SK-N-SH treated with all-trans-retinoic acid at 6 μM for 48 hours (cell line): ENCODE results near the gene PAPPA.

ENCODE experiments used
- PPARA ChIP-seq: fragments of 250-450 bp; sonication (Bioruptor Pico); IDR thresholded peaks from 2 replicates; pipeline ENCODE4 v1.5.0; 2020; ENCODE audit warnings: mild to moderate bottlenecking, borderline replicate concordance
- TOX ChIP-seq: fragments of 250-450 bp; sonication (Bioruptor Pico); IDR thresholded peaks from 2 replicates; pipeline ENCODE4 v1.8.0; 2021; ENCODE audit warnings: mild to moderate bottlenecking, moderate library complexity, borderline replicate concordance
- ZC3H10 ChIP-seq: fragments of 250-450 bp; sonication (Bioruptor Pico); IDR thresholded peaks from 2 replicates; pipeline ENCODE4 v1.5.1; 2021; ENCODE audit warnings: mild to moderate bottlenecking, moderate library complexity
- ZFP3 ChIP-seq: fragments of 250-450 bp; sonication (Bioruptor Pico); IDR thresholded peaks from 2 replicates; pipeline ENCODE4 v1.5.0; 2020; ENCODE audit warnings: mild to moderate bottlenecking, moderate library complexity
- ZFP30 ChIP-seq: fragments of 450-650 bp; formaldehyde crosslinking; IDR thresholded peaks from 2 replicates; pipeline ENCODE4 v1.5.0; 2022; ENCODE audit warnings: mild to moderate bottlenecking, moderate library complexity
- ZNF70 ChIP-seq: fragments of 450-650 bp; formaldehyde crosslinking; IDR thresholded peaks from 2 replicates; pipeline ENCODE4 v1.5.0; 2020; ENCODE audit warnings: mild to moderate bottlenecking, moderate library complexity
- ZNF8 ChIP-seq: fragments of 450-650 bp; formaldehyde crosslinking; IDR thresholded peaks from 2 replicates; pipeline ENCODE4 v1.5.0; 2020; ENCODE audit warnings: mild to moderate bottlenecking, moderate library complexity
- TF ChIP-seq, protein P1 (sequence below): fragments of 250-450 bp; sonication (Bioruptor Pico); IDR thresholded peaks from 2 replicates; pipeline ENCODE4 v1.5.1; 2020; ENCODE audit warnings: low read depth, mild to moderate bottlenecking, moderate library complexity
- TF ChIP-seq, protein P2 (sequence below): fragments of 250-450 bp; sonication (Bioruptor Pico); IDR thresholded peaks from 2 replicates; pipeline ENCODE4 v1.5.1; 2021; ENCODE audit warnings: mild to moderate bottlenecking, moderate library complexity

DNA sequence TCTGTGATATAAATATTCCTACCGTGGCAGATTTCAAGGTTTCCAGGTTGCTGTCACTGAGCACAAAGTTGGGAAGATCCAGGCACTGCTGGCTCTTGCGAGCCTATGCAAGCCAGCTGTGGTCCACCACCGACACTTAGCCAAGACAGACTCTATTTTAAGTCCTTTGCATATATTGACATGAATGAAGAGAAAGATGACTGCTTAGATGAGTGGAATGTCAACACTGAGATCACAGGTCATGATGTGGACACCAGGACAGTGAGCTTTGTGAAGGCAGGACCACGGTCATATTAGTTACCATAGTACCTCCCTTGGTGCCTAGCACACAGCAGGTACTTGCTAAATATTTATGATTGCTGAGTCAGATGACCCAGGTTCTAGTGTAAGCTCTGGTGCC is 217.0 kb downstream of the PAPPA start:
- no peak for TF ChIP-seq ZFP30 (CRISPR knock-in tag)
- TF ChIP-seq, protein P1, sequence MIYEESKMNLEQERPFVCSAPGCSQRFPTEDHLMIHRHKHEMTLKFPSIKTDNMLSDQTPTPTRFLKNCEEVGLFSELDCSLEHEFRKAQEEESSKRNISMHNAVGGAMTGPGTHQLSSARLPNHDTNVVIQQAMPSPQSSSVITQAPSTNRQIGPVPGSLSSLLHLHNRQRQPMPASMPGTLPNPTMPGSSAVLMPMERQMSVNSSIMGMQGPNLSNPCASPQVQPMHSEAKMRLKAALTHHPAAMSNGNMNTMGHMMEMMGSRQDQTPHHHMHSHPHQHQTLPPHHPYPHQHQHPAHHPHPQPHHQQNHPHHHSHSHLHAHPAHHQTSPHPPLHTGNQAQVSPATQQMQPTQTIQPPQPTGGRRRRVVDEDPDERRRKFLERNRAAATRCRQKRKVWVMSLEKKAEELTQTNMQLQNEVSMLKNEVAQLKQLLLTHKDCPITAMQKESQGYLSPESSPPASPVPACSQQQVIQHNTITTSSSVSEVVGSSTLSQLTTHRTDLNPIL, result no peak
- no peak for TF ChIP-seq TOX
- TF ChIP-seq PPARA (CRISPR knock-in tag), result no peak
- TF ChIP-seq, protein P2, sequence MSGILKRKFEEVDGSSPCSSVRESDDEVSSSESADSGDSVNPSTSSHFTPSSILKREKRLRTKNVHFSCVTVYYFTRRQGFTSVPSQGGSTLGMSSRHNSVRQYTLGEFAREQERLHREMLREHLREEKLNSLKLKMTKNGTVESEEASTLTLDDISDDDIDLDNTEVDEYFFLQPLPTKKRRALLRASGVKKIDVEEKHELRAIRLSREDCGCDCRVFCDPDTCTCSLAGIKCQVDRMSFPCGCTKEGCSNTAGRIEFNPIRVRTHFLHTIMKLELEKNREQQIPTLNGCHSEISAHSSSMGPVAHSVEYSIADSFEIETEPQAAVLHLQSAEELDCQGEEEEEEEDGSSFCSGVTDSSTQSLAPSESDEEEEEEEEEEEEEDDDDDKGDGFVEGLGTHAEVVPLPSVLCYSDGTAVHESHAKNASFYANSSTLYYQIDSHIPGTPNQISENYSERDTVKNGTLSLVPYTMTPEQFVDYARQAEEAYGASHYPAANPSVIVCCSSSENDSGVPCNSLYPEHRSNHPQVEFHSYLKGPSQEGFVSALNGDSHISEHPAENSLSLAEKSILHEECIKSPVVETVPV (CRISPR knock-in tag), result no peak
- no peak for TF ChIP-seq ZFP3 (CRISPR knock-in tag)
- no peak for TF ChIP-seq ZNF70 (CRISPR knock-in tag)
- no peak for TF ChIP-seq ZNF8 (CRISPR knock-in tag)
- TF ChIP-seq ZC3H10, result no peak
